Measurements from ENCODE around the gene AJAP1. TPM values are rescaled to one million over a fixed set of nuclear protein-coding genes. Genes with fewer than 3 reads are reported as not detected.

Gene AJAP1
- total and polyA plus RNA-seq, 2 of the 13 experiments (the other 11 are each of a cell fraction or from before 2014, with no cell fraction given), result not detected

DNA sequence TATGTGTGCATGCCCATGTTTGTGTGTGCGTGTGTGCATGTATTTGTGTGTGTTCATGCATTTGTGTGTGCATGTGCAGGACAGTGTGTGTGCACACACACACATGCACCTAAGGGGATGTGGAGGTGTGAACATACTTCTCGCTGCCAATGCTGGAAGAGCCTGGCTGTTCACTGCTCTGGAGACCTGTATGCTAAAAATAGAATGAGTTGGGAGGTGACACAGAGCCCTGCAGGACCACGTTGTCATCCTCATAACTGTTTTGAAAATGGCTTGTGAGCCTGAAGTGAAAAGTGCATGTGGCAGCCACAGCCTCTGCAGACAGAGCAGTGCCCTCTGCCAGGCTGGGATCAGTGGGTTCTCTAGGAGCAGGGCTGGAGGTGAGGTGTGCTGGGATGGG is 95.8 kb downstream of the AJAP1 start:
- intact Hi-C loops (cut with micrococcal nuclease; ENCODE audit: unreplicated experiment), result no loop called here
- FAIRE-seq, result no peak
- CTCF ChIA-PET (ENCODE audit: low intra/inter-chr PET ratio, low total read pairs), result no interaction called here
- no peak overlapping the region for H3K9ac ChIP-seq (ENCODE audit: insufficient read depth, low read depth, low read length)
- no peak overlapping the region for H3K27ac ChIP-seq (ENCODE audit: extremely low read length, insufficient read depth, low read length)
- H3K4me1 ChIP-seq (ENCODE audit: insufficient read depth, low read length), result no peaks in the 10 kb centered on the region
- no peaks in the 10 kb centered on the region for H3K9me3 ChIP-seq (ENCODE audit: low read length)
- no peak for ATAC-seq
- H3K27me3 ChIP-seq (ENCODE audit: control insufficient read depth in 1 of 2, insufficient read depth in 2 of 2, low read length in 2 of 2), result peaks cover 0 to 2% of the 10 kb centered on the region in 2 experiments; a peak in 2 of 5 replicates
- TF ChIP-seq, protein P1, sequence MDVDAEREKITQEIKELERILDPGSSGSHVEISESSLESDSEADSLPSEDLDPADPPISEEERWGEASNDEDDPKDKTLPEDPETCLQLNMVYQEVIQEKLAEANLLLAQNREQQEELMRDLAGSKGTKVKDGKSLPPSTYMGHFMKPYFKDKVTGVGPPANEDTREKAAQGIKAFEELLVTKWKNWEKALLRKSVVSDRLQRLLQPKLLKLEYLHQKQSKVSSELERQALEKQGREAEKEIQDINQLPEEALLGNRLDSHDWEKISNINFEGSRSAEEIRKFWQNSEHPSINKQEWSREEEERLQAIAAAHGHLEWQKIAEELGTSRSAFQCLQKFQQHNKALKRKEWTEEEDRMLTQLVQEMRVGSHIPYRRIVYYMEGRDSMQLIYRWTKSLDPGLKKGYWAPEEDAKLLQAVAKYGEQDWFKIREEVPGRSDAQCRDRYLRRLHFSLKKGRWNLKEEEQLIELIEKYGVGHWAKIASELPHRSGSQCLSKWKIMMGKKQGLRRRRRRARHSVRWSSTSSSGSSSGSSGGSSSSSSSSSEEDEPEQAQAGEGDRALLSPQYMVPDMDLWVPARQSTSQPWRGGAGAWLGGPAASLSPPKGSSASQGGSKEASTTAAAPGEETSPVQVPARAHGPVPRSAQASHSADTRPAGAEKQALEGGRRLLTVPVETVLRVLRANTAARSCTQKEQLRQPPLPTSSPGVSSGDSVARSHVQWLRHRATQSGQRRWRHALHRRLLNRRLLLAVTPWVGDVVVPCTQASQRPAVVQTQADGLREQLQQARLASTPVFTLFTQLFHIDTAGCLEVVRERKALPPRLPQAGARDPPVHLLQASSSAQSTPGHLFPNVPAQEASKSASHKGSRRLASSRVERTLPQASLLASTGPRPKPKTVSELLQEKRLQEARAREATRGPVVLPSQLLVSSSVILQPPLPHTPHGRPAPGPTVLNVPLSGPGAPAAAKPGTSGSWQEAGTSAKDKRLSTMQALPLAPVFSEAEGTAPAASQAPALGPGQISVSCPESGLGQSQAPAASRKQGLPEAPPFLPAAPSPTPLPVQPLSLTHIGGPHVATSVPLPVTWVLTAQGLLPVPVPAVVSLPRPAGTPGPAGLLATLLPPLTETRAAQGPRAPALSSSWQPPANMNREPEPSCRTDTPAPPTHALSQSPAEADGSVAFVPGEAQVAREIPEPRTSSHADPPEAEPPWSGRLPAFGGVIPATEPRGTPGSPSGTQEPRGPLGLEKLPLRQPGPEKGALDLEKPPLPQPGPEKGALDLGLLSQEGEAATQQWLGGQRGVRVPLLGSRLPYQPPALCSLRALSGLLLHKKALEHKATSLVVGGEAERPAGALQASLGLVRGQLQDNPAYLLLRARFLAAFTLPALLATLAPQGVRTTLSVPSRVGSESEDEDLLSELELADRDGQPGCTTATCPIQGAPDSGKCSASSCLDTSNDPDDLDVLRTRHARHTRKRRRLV (CRISPR knock-in tag; IDR thresholded peaks at IDR 0.05), result no peak
- TF ChIP-seq, protein P2, sequence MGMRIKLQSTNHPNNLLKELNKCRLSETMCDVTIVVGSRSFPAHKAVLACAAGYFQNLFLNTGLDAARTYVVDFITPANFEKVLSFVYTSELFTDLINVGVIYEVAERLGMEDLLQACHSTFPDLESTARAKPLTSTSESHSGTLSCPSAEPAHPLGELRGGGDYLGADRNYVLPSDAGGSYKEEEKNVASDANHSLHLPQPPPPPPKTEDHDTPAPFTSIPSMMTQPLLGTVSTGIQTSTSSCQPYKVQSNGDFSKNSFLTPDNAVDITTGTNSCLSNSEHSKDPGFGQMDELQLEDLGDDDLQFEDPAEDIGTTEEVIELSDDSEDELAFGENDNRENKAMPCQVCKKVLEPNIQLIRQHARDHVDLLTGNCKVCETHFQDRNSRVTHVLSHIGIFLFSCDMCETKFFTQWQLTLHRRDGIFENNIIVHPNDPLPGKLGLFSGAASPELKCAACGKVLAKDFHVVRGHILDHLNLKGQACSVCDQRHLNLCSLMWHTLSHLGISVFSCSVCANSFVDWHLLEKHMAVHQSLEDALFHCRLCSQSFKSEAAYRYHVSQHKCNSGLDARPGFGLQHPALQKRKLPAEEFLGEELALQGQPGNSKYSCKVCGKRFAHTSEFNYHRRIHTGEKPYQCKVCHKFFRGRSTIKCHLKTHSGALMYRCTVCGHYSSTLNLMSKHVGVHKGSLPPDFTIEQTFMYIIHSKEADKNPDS (CRISPR knock-in tag; IDR thresholded peaks at IDR 0.05), result no peak
- TF ChIP-seq, protein P3, sequence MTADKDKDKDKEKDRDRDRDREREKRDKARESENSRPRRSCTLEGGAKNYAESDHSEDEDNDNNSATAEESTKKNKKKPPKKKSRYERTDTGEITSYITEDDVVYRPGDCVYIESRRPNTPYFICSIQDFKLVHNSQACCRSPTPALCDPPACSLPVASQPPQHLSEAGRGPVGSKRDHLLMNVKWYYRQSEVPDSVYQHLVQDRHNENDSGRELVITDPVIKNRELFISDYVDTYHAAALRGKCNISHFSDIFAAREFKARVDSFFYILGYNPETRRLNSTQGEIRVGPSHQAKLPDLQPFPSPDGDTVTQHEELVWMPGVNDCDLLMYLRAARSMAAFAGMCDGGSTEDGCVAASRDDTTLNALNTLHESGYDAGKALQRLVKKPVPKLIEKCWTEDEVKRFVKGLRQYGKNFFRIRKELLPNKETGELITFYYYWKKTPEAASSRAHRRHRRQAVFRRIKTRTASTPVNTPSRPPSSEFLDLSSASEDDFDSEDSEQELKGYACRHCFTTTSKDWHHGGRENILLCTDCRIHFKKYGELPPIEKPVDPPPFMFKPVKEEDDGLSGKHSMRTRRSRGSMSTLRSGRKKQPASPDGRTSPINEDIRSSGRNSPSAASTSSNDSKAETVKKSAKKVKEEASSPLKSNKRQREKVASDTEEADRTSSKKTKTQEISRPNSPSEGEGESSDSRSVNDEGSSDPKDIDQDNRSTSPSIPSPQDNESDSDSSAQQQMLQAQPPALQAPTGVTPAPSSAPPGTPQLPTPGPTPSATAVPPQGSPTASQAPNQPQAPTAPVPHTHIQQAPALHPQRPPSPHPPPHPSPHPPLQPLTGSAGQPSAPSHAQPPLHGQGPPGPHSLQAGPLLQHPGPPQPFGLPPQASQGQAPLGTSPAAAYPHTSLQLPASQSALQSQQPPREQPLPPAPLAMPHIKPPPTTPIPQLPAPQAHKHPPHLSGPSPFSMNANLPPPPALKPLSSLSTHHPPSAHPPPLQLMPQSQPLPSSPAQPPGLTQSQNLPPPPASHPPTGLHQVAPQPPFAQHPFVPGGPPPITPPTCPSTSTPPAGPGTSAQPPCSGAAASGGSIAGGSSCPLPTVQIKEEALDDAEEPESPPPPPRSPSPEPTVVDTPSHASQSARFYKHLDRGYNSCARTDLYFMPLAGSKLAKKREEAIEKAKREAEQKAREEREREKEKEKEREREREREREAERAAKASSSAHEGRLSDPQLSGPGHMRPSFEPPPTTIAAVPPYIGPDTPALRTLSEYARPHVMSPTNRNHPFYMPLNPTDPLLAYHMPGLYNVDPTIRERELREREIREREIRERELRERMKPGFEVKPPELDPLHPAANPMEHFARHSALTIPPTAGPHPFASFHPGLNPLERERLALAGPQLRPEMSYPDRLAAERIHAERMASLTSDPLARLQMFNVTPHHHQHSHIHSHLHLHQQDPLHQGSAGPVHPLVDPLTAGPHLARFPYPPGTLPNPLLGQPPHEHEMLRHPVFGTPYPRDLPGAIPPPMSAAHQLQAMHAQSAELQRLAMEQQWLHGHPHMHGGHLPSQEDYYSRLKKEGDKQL (CRISPR knock-in tag; IDR thresholded peaks at IDR 0.05; ENCODE audit: low read depth), result no peak
- TF ChIP-seq, protein P4, sequence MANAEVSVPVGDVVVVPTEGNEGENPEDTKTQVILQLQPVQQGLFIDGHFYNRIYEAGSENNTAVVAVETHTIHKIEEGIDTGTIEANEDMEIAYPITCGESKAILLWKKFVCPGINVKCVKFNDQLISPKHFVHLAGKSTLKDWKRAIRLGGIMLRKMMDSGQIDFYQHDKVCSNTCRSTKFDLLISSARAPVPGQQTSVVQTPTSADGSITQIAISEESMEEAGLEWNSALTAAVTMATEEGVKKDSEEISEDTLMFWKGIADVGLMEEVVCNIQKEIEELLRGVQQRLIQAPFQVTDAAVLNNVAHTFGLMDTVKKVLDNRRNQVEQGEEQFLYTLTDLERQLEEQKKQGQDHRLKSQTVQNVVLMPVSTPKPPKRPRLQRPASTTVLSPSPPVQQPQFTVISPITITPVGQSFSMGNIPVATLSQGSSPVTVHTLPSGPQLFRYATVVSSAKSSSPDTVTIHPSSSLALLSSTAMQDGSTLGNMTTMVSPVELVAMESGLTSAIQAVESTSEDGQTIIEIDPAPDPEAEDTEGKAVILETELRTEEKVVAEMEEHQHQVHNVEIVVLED (CRISPR knock-in tag; IDR thresholded peaks at IDR 0.05; ENCODE audit: borderline replicate concordance), result no peak
- TF ChIP-seq CBFB (CRISPR knock-in tag; IDR thresholded peaks at IDR 0.05), result no peak
- no peak for TF ChIP-seq FOXJ3 (CRISPR knock-in tag; IDR thresholded peaks at IDR 0.05; ENCODE audit: borderline replicate concordance)
- H3K36me3 ChIP-seq (replicated peaks in 1 of 2; ENCODE audit: control insufficient read depth in 1 of 2, insufficient read depth in 2 of 2, low read length in 2 of 2), result no peaks in the 10 kb centered on the region
- POLR2A ChIA-PET, result no interaction called here
- H3K4me3 ChIP-seq (replicated peaks in 1 of 3; ENCODE audit: insufficient read depth in 1 of 3, low read depth in 2 of 3, low read length in 3 of 3), result no peak overlapping the region
- no peak overlapping the region for H2AFZ ChIP-seq (ENCODE audit: low read length)
- 0% methylated on average over 3 of the region's 3 CpGs for WGBS (ENCODE audit: low lambda C conversion rate)
- H3K4me2 ChIP-seq (ENCODE audit: low read depth, low read length), result no peak overlapping the region
- H3K79me2 ChIP-seq (ENCODE audit: insufficient read depth, low read length), result no peaks in the 10 kb centered on the region
- no TSS peak for BruUV-seq (replicated peaks)
- in situ Hi-C loops (cut with HindIII; ENCODE audit: extremely low pct_ligation_motif_present, low pct_unique_long_range_greater_than_20kb), result no loop called here
- DNase-seq (ENCODE audit: low spot score), result no peak
- H4K20me1 ChIP-seq (ENCODE audit: insufficient read depth, low read length), result no peaks in the 10 kb centered on the region
